Astrocyte of the hippocampus (primary cell): ENCODE data around the gene HLA-DRB5.
"Not testable (repeated sequence)": the region's sequence is repeated elsewhere in the genome, so short reads cannot be mapped to it uniquely, and the experiment has no call there.

Experiments
- DNase-seq: peaks from one replicate; pipeline ENCODE4 v3.0.0; 2011; ENCODE audit warnings: low read depth, low spot score

HLA-DRB5 gene

GRCh38 chr6:32529697-32530430 is at the start of gene HLA-DRB5:
HLA-DRB5 (minus strand) TSS chr6:32530287; CDS start chr6:32530224, 63 bp downstream.
- DNase-seq, result peak; percentile 23

- DNase-seq, result no peak
These were observed 48.9 kb upstream of the HLA-DRB5 start for GRCh38 chr6:32578962-32579361.

- not testable (repeated sequence) for DNase-seq
These were observed 47.4 kb upstream of the HLA-DRB5 start for GRCh38 chr6:32577493-32577892.

- no peak for DNase-seq
These were observed 46.2 kb upstream of the HLA-DRB5 start for GRCh38 chr6:32576250-32576649.

GRCh38 chr6:32570363-32570905 is 40.3 kb upstream of the HLA-DRB5 start:
- DNase-seq, result no peak

GRCh38 chr6:32568561-32568960 is 38.5 kb upstream of the HLA-DRB5 start:
- DNase-seq, result no peak

- DNase-seq, result no peak
These were observed 36.9 kb upstream of the HLA-DRB5 start for GRCh38 chr6:32566957-32567356.

GRCh38 chr6:32565511-32565910 is 35.4 kb upstream of the HLA-DRB5 start:
- no peak for DNase-seq

GRCh38 chr6:32562940-32563339 is 32.9 kb upstream of the HLA-DRB5 start:
- no peak for DNase-seq

- DNase-seq, result no peak
These were observed 29.7 kb upstream of the HLA-DRB5 start for GRCh38 chr6:32559747-32560146.

- no peak for DNase-seq
These were observed 28.5 kb upstream of the HLA-DRB5 start for GRCh38 chr6:32558426-32559057.

GRCh38 chr6:32554116-32554965 is 24.3 kb upstream of the HLA-DRB5 start:
- DNase-seq, result no peak

- DNase-seq, result no peak
These were observed 23.1 kb upstream of the HLA-DRB5 start for GRCh38 chr6:32553037-32553742.

- no peak for DNase-seq
These were observed 21.3 kb upstream of the HLA-DRB5 start for GRCh38 chr6:32551410-32551809.

- DNase-seq, result no peak
These were observed 9.8 kb upstream of the HLA-DRB5 start for GRCh38 chr6:32539839-32540238.

GRCh38 chr6:32530431-32530793 is 325 bp upstream of the HLA-DRB5 start:
- not testable (repeated sequence) for DNase-seq

- DNase-seq, result no peak
These were observed 7.6 kb downstream of the HLA-DRB5 start for GRCh38 chr6:32522302-32523047.

GRCh38 chr6:32519910-32520258 is 10.2 kb downstream of the HLA-DRB5 start:
- no peak for DNase-seq

GRCh38 chr6:32519118-32519909 is 10.8 kb downstream of the HLA-DRB5 start:
- no peak for DNase-seq
